Keratinocyte (primary cell): ENCODE measurements around the gene CCDC40. TPM values are rescaled to one million over a fixed set of nuclear protein-coding genes. Genes with fewer than 3 reads are reported as not detected.

Experiments
- DNase-seq: peaks from one replicate; pipeline ENCODE4 v3.0.0-alpha.2; 2011; ENCODE audit warnings: low read depth, missing footprints, low spot score
- FAIRE-seq: peaks from 2 replicates; lab custom pipeline; 2011; peaks lifted over from hg19 to GRCh38; lab: Jason Lieb, UNC
- H2AFZ ChIP-seq: 2 replicates; pipeline ENCODE4 v1.6.0; 2012; ENCODE audit warnings: low read length, control low read depth, inconsistent platforms; ENCODE audit not compliant: control insufficient read depth
- H3K27ac ChIP-seq: 2 replicates; pipeline ENCODE4 v1.5.1; 2011; ENCODE audit warnings: low read length; ENCODE audit not compliant: control insufficient read depth, insufficient read depth
- H3K27me3 ChIP-seq: 3 replicates; pipeline ENCODE4 v1.6.0; 2011; ENCODE audit warnings: low read length; ENCODE audit not compliant: control insufficient read depth, insufficient read depth; ENCODE audit errors: extremely low read depth
- H3K36me3 ChIP-seq, 2 experiments: 2 replicates in 1 of 2; 3 replicates in 1 of 2; pipeline ENCODE4 v1.5.1; 2011; ENCODE audit warnings: low read length in 2 of 2, mild to moderate bottlenecking in 1 of 2; ENCODE audit not compliant: control insufficient read depth in 2 of 2, insufficient read depth in 2 of 2; ENCODE audit errors: extremely low read depth in 1 of 2
- H3K4me1 ChIP-seq: 3 replicates; pipeline ENCODE4 v1.5.1; 2011; ENCODE audit warnings: low read length; ENCODE audit not compliant: control insufficient read depth, insufficient read depth; ENCODE audit errors: extremely low read depth
- H3K4me2 ChIP-seq: 3 replicates; pipeline ENCODE4 v1.6.0; 2011; ENCODE audit warnings: low read depth, low read length; ENCODE audit not compliant: control insufficient read depth, insufficient read depth; ENCODE audit errors: extremely low read depth
- H3K4me3 ChIP-seq, 3 experiments: fragments of 200-600 bp in 1 of 3; sonication (generic) in 1 of 3; 2 replicates in 2 of 3; 3 replicates in 1 of 3; pipeline ENCODE4 v1.5.1; 2011 to 2016; ENCODE audit warnings: low read length in 3 of 3, mild to moderate bottlenecking in 3 of 3, control low read depth in 2 of 3, inconsistent platforms in 1 of 3, low read depth in 1 of 3, mixed read lengths in 1 of 3, mixed run types in 1 of 3, moderate library complexity in 1 of 3; ENCODE audit not compliant: control insufficient read depth in 2 of 3, insufficient read depth in 2 of 3; ENCODE audit errors: extremely low read depth in 1 of 3
- H3K79me2 ChIP-seq: 2 replicates; pipeline ENCODE4 v1.6.0; 2012; ENCODE audit warnings: low read length; ENCODE audit not compliant: control insufficient read depth, insufficient read depth
- H3K9ac ChIP-seq: 3 replicates; pipeline ENCODE4 v1.6.0; 2011; ENCODE audit warnings: low read length; ENCODE audit not compliant: control insufficient read depth, insufficient read depth; ENCODE audit errors: extremely low read depth
- H3K9me1 ChIP-seq: 3 replicates; pipeline ENCODE4 v1.6.0; 2011; ENCODE audit warnings: low read length; ENCODE audit not compliant: control insufficient read depth, insufficient read depth; ENCODE audit errors: extremely low read depth
- H3K9me3 ChIP-seq: 2 replicates; pipeline ENCODE4 v1.5.1; 2012; ENCODE audit warnings: low read depth, low read length; ENCODE audit not compliant: control insufficient read depth
- H4K20me1 ChIP-seq: 3 replicates; pipeline ENCODE4 v1.6.0; 2011; ENCODE audit warnings: low read length; ENCODE audit not compliant: control insufficient read depth, insufficient read depth; ENCODE audit errors: extremely low read depth
- EZH2 ChIP-seq: IDR thresholded peaks from one replicate; pipeline ENCODE4 v1.6.1; 2012; ENCODE audit warnings: inconsistent platforms, mild to moderate bottlenecking, low read length, moderate library complexity
- dilution Hi-C: fragments of 300-500 bp; cut with MboI; formaldehyde crosslinking; loops from one replicate; pipeline ENCODE4 v1.7.0; 2020; ENCODE audit warnings: low sequenced_read_pairs; ENCODE audit not compliant: extremely low pct_ligation_motif_present
- polyA plus RNA-seq, 5 experiments: library from polyadenylated mRNA; depleted of rRNA in 3 of 5; stranded (reverse) in 3 of 5; stranded (forward) in 1 of 5; unstranded in 1 of 5; fragments of >200 nt; gene quantifications; 1 replicate in 1 of 5; 2 replicates in 3 of 5; 3 replicates in 1 of 5; pipeline versions ENCODE4 v1.2.1 to v1.2.3, GENCODE V29; 2011 to 2012; ENCODE audit warnings: missing spikeins in 2 of 5, low read depth in 1 of 5, low replicate concordance in 1 of 5
- TF ChIP-seq, protein P1 (sequence below), 3 experiments: IDR thresholded peaks in 1 of 3; conservative IDR thresholded peaks in 1 of 3; optimal IDR thresholded peaks in 1 of 3; 2 replicates in 2 of 3; 3 replicates in 1 of 3; pipeline versions ENCODE3 to v1.5.1; 2011; ENCODE audit warnings: low read length in 3 of 3, mild to moderate bottlenecking in 3 of 3, moderate library complexity in 2 of 3, control low read depth in 1 of 3, inconsistent platforms in 1 of 3; ENCODE audit not compliant: insufficient read depth in 2 of 3; ENCODE audit errors: extremely low read depth in 1 of 3

CCDC40 gene
- polyA plus RNA-seq, 1 donor (not counting 4 experiments of a cell fraction or from before 2014, with no cell fraction given) = 2.4 TPM

DNA sequence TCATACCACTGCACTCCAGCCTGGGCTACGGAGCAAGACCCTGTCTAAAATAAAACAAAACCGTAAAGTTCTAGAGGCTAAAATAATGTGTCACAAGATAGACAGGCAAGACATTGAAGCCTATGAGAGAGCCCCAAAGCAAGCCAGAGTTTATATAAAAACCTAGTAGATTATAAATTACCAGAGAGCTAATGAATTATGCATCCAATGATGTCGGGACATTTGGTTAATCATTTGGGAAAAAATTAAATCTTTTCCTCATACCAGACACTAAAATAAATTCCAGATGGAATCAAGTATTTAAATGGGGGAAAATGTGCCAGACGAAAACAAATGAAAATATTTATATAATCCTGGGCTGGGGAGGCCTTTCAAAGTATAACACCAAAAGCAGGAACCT is 24.2 kb downstream of the CCDC40 start:
- no peak overlapping the region for H3K4me3 ChIP-seq
- DNase-seq (no peak), FAIRE-seq (no peak)
- no peak overlapping the region for H3K4me2 ChIP-seq
- TF ChIP-seq, protein P1, sequence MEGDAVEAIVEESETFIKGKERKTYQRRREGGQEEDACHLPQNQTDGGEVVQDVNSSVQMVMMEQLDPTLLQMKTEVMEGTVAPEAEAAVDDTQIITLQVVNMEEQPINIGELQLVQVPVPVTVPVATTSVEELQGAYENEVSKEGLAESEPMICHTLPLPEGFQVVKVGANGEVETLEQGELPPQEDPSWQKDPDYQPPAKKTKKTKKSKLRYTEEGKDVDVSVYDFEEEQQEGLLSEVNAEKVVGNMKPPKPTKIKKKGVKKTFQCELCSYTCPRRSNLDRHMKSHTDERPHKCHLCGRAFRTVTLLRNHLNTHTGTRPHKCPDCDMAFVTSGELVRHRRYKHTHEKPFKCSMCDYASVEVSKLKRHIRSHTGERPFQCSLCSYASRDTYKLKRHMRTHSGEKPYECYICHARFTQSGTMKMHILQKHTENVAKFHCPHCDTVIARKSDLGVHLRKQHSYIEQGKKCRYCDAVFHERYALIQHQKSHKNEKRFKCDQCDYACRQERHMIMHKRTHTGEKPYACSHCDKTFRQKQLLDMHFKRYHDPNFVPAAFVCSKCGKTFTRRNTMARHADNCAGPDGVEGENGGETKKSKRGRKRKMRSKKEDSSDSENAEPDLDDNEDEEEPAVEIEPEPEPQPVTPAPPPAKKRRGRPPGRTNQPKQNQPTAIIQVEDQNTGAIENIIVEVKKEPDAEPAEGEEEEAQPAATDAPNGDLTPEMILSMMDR (optimal IDR thresholded peaks at IDR 0.05 in 1 of 3, IDR thresholded peaks at IDR 0.05 in 1 of 3, conservative IDR thresholded peaks at IDR 0.05 in 1 of 3; ENCODE audit: extremely low read depth in 1 of 3, insufficient read depth in 2 of 3, low read length in 3 of 3) = no peak
- no peak for TF ChIP-seq EZH2
- no peaks in the 10 kb centered on the region for H3K79me2 ChIP-seq
- H3K9me3 ChIP-seq = no peaks in the 10 kb centered on the region
- no peaks in the 10 kb centered on the region for H4K20me1 ChIP-seq
- H3K4me1 ChIP-seq = no peaks in the 10 kb centered on the region
- dilution Hi-C loops = no loop called here
- H3K27ac ChIP-seq = no peak overlapping the region
- H3K9me1 ChIP-seq = no peaks in the 10 kb centered on the region
- no peaks in the 10 kb centered on the region for H3K36me3 ChIP-seq
- H3K27me3 ChIP-seq = peaks cover 8% of the 10 kb centered on the region
- H3K9ac ChIP-seq = no peak overlapping the region
- H2AFZ ChIP-seq = no peak overlapping the region

DNA sequence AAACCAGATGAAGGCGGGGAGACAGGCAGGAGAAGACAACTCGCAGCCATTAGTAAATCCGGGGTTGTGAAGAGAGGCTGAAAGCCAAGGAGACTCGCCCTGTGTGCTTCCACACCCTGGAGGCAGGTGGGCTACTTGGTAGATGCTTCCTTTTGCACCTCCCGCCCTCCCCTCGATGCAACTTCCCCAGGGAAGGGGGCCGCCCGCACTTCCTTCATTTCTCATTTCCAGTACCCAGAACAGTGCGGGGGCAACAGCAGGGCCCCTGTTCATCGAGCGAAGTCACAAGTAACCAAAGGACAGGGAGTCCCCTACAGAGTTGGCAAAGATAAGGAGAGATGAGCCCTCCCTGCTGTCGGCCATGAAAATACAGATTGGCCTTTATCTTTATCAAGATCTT is 25.0 kb downstream of the CCDC40 start:
- FAIRE-seq (no peak), DNase-seq (no peak)
- no peaks in the 10 kb centered on the region for H3K4me1 ChIP-seq
- no peaks in the 10 kb centered on the region for H4K20me1 ChIP-seq
- peaks cover 14% of the 10 kb centered on the region for H3K27me3 ChIP-seq
- no peaks in the 10 kb centered on the region for H3K9me3 ChIP-seq
- no peak overlapping the region for H3K4me3 ChIP-seq
- no peaks in the 10 kb centered on the region for H3K9me1 ChIP-seq
- dilution Hi-C loops = no loop called here
- no peaks in the 10 kb centered on the region for H3K36me3 ChIP-seq
- H3K27ac ChIP-seq = no peak overlapping the region
- TF ChIP-seq EZH2 = no peak
- TF ChIP-seq, protein P1 (optimal IDR thresholded peaks at IDR 0.05 in 1 of 3, IDR thresholded peaks at IDR 0.05 in 1 of 3, conservative IDR thresholded peaks at IDR 0.05 in 1 of 3; ENCODE audit: extremely low read depth in 1 of 3, insufficient read depth in 2 of 3, low read length in 3 of 3) = no peak
- H3K79me2 ChIP-seq = no peaks in the 10 kb centered on the region
- H2AFZ ChIP-seq = no peak overlapping the region
- H3K4me2 ChIP-seq = no peak overlapping the region
- H3K9ac ChIP-seq = no peak overlapping the region
